WTC11 (cell line): ENCODE data around the gene OR8K5. TPM values are rescaled to one million over a fixed set of nuclear protein-coding genes. Genes with fewer than 3 reads are reported as not detected.

Source experiments
- ATAC-seq: fragments of 200-7000 bp; cut with Tn5 transposase; 2 replicates; pipeline ENCODE4 v1.10.0; 2021; ENCODE audit warnings: mild to moderate bottlenecking, moderate library complexity
- CTCF ChIA-PET: fragments of 300-600 bp; sonication (Branson Sonifier 250); formaldehyde crosslinking; loops from one replicate; lab custom pipeline; 2021; ENCODE audit warnings: antibody characterized with exemption; lab: Charles Lee
- POLR2A ChIA-PET: fragments of 350-600 bp; sonication (Branson Sonifier 250); formaldehyde crosslinking; loops from one replicate; lab custom pipeline; 2021; ENCODE audit warnings: antibody characterized with exemption; lab: Charles Lee
- DNase-seq: peaks from one replicate; pipeline ENCODE4 v3.0.0; 2021; ENCODE audit warnings: low spot score
- H3K27ac Mint-ChIP-seq: 2 replicates; pipeline ENCODE4 v1.8.0; 2021; ENCODE audit warnings: mixed read lengths
- H3K27me3 Mint-ChIP-seq: 2 replicates; pipeline ENCODE4 v1.8.0; 2021; ENCODE audit warnings: low read depth, mild to moderate bottlenecking, moderate library complexity, mixed read lengths
- H3K36me3 Mint-ChIP-seq: 2 replicates; pipeline ENCODE4 v1.8.0; 2021; ENCODE audit warnings: mixed read lengths
- H3K4me1 Mint-ChIP-seq: 2 replicates; pipeline ENCODE4 v1.8.0; 2022; ENCODE audit warnings: mixed read lengths
- H3K4me3 Mint-ChIP-seq: 2 replicates; pipeline ENCODE4 v1.8.0; 2021; ENCODE audit warnings: mild to moderate bottlenecking, moderate library complexity, mixed read lengths
- H3K9me3 Mint-ChIP-seq: 2 replicates; pipeline ENCODE4 v1.8.0; 2021; ENCODE audit warnings: mixed read lengths
- AFF4 ChIP-seq: sonication (generic); formaldehyde crosslinking; IDR thresholded peaks from 2 replicates; pipeline ENCODE4 v1.8.1; 2023; ENCODE audit warnings: mild to moderate bottlenecking, missing genetic modification reagents, borderline replicate concordance
- CREM ChIP-seq: sonication (generic); formaldehyde crosslinking; IDR thresholded peaks from 2 replicates; pipeline ENCODE4 v1.8.1; 2022; ENCODE audit warnings: mild to moderate bottlenecking, missing genetic modification reagents, moderate library complexity
- ELF4 ChIP-seq: sonication (generic); formaldehyde crosslinking; IDR thresholded peaks from 2 replicates; pipeline ENCODE4 v1.8.1; 2022; ENCODE audit warnings: low read depth, mild to moderate bottlenecking, moderate library complexity, missing genetic modification reagents
- FOXP1 ChIP-seq: sonication (generic); formaldehyde crosslinking; IDR thresholded peaks from 2 replicates; pipeline ENCODE4 v1.8.0; 2022; ENCODE audit warnings: missing genetic modification reagents, mild to moderate bottlenecking, moderate library complexity, borderline replicate concordance
- GABPB1 ChIP-seq: sonication (generic); formaldehyde crosslinking; IDR thresholded peaks from 2 replicates; pipeline ENCODE4 v1.8.1; 2023; ENCODE audit warnings: mild to moderate bottlenecking, missing genetic modification reagents
- JUN ChIP-seq: sonication (generic); formaldehyde crosslinking; IDR thresholded peaks from 2 replicates; pipeline ENCODE4 v1.8.0; 2023; ENCODE audit warnings: mild to moderate bottlenecking, missing genetic modification reagents
- NR3C1 ChIP-seq: sonication (generic); formaldehyde crosslinking; conservative IDR thresholded peaks from 2 replicates; pipeline ENCODE4 v1.8.1; 2023; ENCODE audit warnings: low read depth, mild to moderate bottlenecking, missing genetic modification reagents
- SMAD4 ChIP-seq: sonication (generic); formaldehyde crosslinking; IDR thresholded peaks from 2 replicates; pipeline ENCODE4 v1.8.0; 2022; ENCODE audit warnings: mild to moderate bottlenecking, missing genetic modification reagents
- TCF7 ChIP-seq: sonication (generic); formaldehyde crosslinking; IDR thresholded peaks from 2 replicates; pipeline ENCODE4 v1.8.0; 2022; ENCODE audit warnings: mild to moderate bottlenecking, low read depth, missing genetic modification reagents, moderate library complexity
- ZBTB21 ChIP-seq: sonication (generic); formaldehyde crosslinking; IDR thresholded peaks from 2 replicates; pipeline ENCODE4 v1.8.1; 2023; ENCODE audit warnings: mild to moderate bottlenecking, missing genetic modification reagents, borderline replicate concordance
- ZNF263 ChIP-seq: sonication (generic); formaldehyde crosslinking; IDR thresholded peaks from 2 replicates; pipeline ENCODE4 v1.8.1; 2022; ENCODE audit warnings: low read depth, mild to moderate bottlenecking, moderate library complexity, missing genetic modification reagents
- ZNF425 ChIP-seq: fragments of 250-450 bp; sonication (Bioruptor Pico); conservative IDR thresholded peaks from 2 replicates; pipeline ENCODE4 v1.9.0; 2021; ENCODE audit warnings: mild to moderate bottlenecking
- ZNF532 ChIP-seq: fragments of 250-450 bp; sonication (Bioruptor Pico); IDR thresholded peaks from 2 replicates; pipeline ENCODE4 v1.9.0; 2021; ENCODE audit warnings: mild to moderate bottlenecking, borderline replicate concordance
- total RNA-seq: library from RNA; stranded (reverse); gene quantifications from 3 replicates; pipeline ENCODE4 v1.2.3, GENCODE V29; 2021
- TF ChIP-seq, protein P1 (sequence below): sonication (generic); formaldehyde crosslinking; IDR thresholded peaks from 2 replicates; pipeline ENCODE4 v1.8.1; 2022; ENCODE audit warnings: low read depth, missing genetic modification reagents, borderline replicate concordance
- TF ChIP-seq, protein P2 (sequence below): sonication (generic); formaldehyde crosslinking; conservative IDR thresholded peaks from 2 replicates; pipeline ENCODE4 v1.8.1; 2022; ENCODE audit warnings: mild to moderate bottlenecking, missing genetic modification reagents
- TF ChIP-seq, protein P3 (sequence below): sonication (generic); formaldehyde crosslinking; IDR thresholded peaks from 2 replicates; pipeline ENCODE4 v1.8.1; 2022; ENCODE audit warnings: missing genetic modification reagents, borderline replicate concordance
- TF ChIP-seq, protein P4 (sequence below): sonication (generic); formaldehyde crosslinking; IDR thresholded peaks from 2 replicates; pipeline ENCODE4 v1.8.1; 2023; ENCODE audit warnings: mild to moderate bottlenecking, missing genetic modification reagents
- TF ChIP-seq, protein P5 (sequence below): fragments of 250-450 bp; sonication (Bioruptor Pico); IDR thresholded peaks from 2 replicates; pipeline ENCODE4 v1.9.0; 2021; ENCODE audit warnings: moderate library complexity, mild to moderate bottlenecking, inconsistent platforms, borderline replicate concordance
- TF ChIP-seq, protein P6 (sequence below): sonication (generic); formaldehyde crosslinking; IDR thresholded peaks from 2 replicates; pipeline ENCODE4 v1.8.1; 2022; ENCODE audit warnings: low read depth, mild to moderate bottlenecking, moderate library complexity, missing genetic modification reagents, borderline replicate concordance

OR8K5 gene
- total RNA-seq, 1 experiment from 2014 or later = not detected

GRCh38 chr11:56183459-56183858, 23.3 kb upstream of the OR8K5 start:
- DNase-seq = no peak
- CTCF ChIA-PET = no interaction called here
- Mint-ChIP-seq H3K4me3 (no peak overlapping the region), H3K27me3 (no peaks in the 10 kb centered on the region; the same call in 1 of the 2 replicates), H3K36me3 (peaks cover 6% of the 10 kb centered on the region), H3K27ac (no peak overlapping the region), H3K4me1 (no peaks in the 10 kb centered on the region), H3K9me3 (peaks cover 27% of the 10 kb centered on the region)
- ATAC-seq = no peak
- no peak for TF ChIP-seq SMAD4 (CRISPR knock-in tag)
- TF ChIP-seq AFF4 (CRISPR knock-in tag) = no peak
- no peak for TF ChIP-seq FOXP1 (CRISPR knock-in tag)
- TF ChIP-seq, protein P1, sequence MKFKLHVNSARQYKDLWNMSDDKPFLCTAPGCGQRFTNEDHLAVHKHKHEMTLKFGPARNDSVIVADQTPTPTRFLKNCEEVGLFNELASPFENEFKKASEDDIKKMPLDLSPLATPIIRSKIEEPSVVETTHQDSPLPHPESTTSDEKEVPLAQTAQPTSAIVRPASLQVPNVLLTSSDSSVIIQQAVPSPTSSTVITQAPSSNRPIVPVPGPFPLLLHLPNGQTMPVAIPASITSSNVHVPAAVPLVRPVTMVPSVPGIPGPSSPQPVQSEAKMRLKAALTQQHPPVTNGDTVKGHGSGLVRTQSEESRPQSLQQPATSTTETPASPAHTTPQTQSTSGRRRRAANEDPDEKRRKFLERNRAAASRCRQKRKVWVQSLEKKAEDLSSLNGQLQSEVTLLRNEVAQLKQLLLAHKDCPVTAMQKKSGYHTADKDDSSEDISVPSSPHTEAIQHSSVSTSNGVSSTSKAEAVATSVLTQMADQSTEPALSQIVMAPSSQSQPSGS (CRISPR knock-in tag) = no peak
- TF ChIP-seq, protein P2, sequence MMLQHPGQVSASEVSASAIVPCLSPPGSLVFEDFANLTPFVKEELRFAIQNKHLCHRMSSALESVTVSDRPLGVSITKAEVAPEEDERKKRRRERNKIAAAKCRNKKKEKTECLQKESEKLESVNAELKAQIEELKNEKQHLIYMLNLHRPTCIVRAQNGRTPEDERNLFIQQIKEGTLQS (CRISPR knock-in tag) = no peak
- TF ChIP-seq ZBTB21 (CRISPR knock-in tag) = no peak
- TF ChIP-seq, protein P3, sequence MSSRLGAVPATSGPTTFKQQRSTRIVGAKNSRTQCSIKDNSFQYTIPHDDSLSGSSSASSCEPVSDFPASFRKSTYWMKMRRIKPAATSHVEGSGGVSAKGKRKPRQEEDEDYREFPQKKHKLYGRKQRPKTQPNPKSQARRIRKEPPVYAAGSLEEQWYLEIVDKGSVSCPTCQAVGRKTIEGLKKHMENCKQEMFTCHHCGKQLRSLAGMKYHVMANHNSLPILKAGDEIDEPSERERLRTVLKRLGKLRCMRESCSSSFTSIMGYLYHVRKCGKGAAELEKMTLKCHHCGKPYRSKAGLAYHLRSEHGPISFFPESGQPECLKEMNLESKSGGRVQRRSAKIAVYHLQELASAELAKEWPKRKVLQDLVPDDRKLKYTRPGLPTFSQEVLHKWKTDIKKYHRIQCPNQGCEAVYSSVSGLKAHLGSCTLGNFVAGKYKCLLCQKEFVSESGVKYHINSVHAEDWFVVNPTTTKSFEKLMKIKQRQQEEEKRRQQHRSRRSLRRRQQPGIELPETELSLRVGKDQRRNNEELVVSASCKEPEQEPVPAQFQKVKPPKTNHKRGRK (CRISPR knock-in tag) = no peak
- no peak for TF ChIP-seq NR3C1 (CRISPR knock-in tag)
- no peak for TF ChIP-seq CREM
- TF ChIP-seq ZNF425 (CRISPR knock-in tag) = no peak
- TF ChIP-seq ELF4 (CRISPR knock-in tag) = no peak
- TF ChIP-seq, protein P4, sequence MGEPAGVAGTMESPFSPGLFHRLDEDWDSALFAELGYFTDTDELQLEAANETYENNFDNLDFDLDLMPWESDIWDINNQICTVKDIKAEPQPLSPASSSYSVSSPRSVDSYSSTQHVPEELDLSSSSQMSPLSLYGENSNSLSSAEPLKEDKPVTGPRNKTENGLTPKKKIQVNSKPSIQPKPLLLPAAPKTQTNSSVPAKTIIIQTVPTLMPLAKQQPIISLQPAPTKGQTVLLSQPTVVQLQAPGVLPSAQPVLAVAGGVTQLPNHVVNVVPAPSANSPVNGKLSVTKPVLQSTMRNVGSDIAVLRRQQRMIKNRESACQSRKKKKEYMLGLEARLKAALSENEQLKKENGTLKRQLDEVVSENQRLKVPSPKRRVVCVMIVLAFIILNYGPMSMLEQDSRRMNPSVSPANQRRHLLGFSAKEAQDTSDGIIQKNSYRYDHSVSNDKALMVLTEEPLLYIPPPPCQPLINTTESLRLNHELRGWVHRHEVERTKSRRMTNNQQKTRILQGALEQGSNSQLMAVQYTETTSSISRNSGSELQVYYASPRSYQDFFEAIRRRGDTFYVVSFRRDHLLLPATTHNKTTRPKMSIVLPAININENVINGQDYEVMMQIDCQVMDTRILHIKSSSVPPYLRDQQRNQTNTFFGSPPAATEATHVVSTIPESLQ (CRISPR knock-in tag) = no peak
- no peak for TF ChIP-seq JUN (CRISPR knock-in tag)
- TF ChIP-seq TCF7 (CRISPR knock-in tag) = no peak
- TF ChIP-seq ZNF532 = no peak
- TF ChIP-seq, protein P5, sequence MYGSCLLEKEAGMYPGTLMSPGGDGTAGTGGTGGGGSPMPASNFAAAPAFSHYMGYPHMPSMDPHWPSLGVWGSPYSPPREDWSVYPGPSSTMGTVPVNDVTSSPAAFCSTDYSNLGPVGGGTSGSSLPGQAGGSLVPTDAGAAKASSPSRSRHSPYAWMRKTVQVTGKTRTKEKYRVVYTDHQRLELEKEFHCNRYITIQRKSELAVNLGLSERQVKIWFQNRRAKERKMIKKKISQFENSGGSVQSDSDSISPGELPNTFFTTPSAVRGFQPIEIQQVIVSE (CRISPR knock-in tag) = no peak
- TF ChIP-seq GABPB1 (CRISPR knock-in tag) = no peak
- TF ChIP-seq ZNF263 (CRISPR knock-in tag) = no peak
- TF ChIP-seq, protein P6, sequence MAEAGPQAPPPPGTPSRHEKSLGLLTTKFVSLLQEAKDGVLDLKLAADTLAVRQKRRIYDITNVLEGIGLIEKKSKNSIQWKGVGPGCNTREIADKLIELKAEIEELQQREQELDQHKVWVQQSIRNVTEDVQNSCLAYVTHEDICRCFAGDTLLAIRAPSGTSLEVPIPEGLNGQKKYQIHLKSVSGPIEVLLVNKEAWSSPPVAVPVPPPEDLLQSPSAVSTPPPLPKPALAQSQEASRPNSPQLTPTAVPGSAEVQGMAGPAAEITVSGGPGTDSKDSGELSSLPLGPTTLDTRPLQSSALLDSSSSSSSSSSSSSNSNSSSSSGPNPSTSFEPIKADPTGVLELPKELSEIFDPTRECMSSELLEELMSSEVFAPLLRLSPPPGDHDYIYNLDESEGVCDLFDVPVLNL (CRISPR knock-in tag) = no peak
- POLR2A ChIA-PET = no interaction called here
